ENCODE results near the gene CTSK.
"Not testable (repeated sequence)": the region's sequence is repeated elsewhere in the genome, so short reads cannot be mapped to it uniquely, and the experiment has no call there.

The CTSK gene

GRCh38 chr1:150805899-150806298, 2.2 kb downstream of the CTSK start:
- DNase-seq (ENCODE audit: low read depth): no peak

GRCh38 chr1:150804671-150805070, 3.4 kb downstream of the CTSK start:
- DNase-seq (ENCODE audit: low read depth): no peak

- DNase-seq (ENCODE audit: low read depth): no peak
Observed at GRCh38 chr1:150799089-150799488, 9.0 kb downstream of the CTSK start.

- DNase-seq (ENCODE audit: low read depth): no peak
Observed at GRCh38 chr1:150798525-150798924, 9.5 kb downstream of the CTSK start.

- DNase-seq (ENCODE audit: low read depth): no peak
Observed at GRCh38 chr1:150796374-150796773, 11.7 kb downstream of the CTSK start.

- not testable (repeated sequence) for DNase-seq (ENCODE audit: low read depth)
Observed at GRCh38 chr1:150793778-150794177, 14.3 kb downstream of the CTSK start.

GRCh38 chr1:150793221-150793620, 14.8 kb downstream of the CTSK start:
- DNase-seq (ENCODE audit: low read depth): no peak

- no peak for DNase-seq (ENCODE audit: low read depth)
Observed at GRCh38 chr1:150791585-150791984, 16.5 kb downstream of the CTSK start.

GRCh38 chr1:150789396-150789795, 18.7 kb downstream of the CTSK start:
- no peak for DNase-seq (ENCODE audit: low read depth)

- no peak for DNase-seq (ENCODE audit: low read depth)
Observed at GRCh38 chr1:150788946-150789345, 19.1 kb downstream of the CTSK start.

- DNase-seq (ENCODE audit: low read depth): no peak
Observed at GRCh38 chr1:150787455-150787854, 20.6 kb downstream of the CTSK start.

GRCh38 chr1:150780510-150780909, 27.6 kb downstream of the CTSK start:
- no peak for DNase-seq (ENCODE audit: low read depth)

GRCh38 chr1:150778409-150778808, 29.7 kb downstream of the CTSK start:
- DNase-seq (ENCODE audit: low read depth): no peak

GRCh38 chr1:150777544-150777943, 30.5 kb downstream of the CTSK start:
- DNase-seq (ENCODE audit: low read depth): no peak

- DNase-seq (ENCODE audit: low read depth): not testable (repeated sequence)
Observed at GRCh38 chr1:150775931-150776505, 32.0 kb downstream of the CTSK start.

GRCh38 chr1:150775276-150775675, 32.8 kb downstream of the CTSK start:
- no peak for DNase-seq (ENCODE audit: low read depth)

- DNase-seq (ENCODE audit: low read depth): no peak
Observed at GRCh38 chr1:150772326-150772725, 35.7 kb downstream of the CTSK start.

- not testable (repeated sequence) for DNase-seq (ENCODE audit: low read depth)
Observed at GRCh38 chr1:150767704-150768103, 40.4 kb downstream of the CTSK start.

GRCh38 chr1:150765977-150766301, 42.1 kb downstream of the CTSK start:
- not testable (repeated sequence) for DNase-seq (ENCODE audit: low read depth)

- DNase-seq (ENCODE audit: low read depth): no peak
Observed at GRCh38 chr1:150765296-150765976, 42.6 kb downstream of the CTSK start, which contains the start of gene CTSS. TSS of gene CTSS (minus strand) at chr1:150765778. CDS start at chr1:150764763, 1,015 bp downstream.

GRCh38 chr1:150764617-150765101, 43.4 kb downstream of the CTSK start:
- DNase-seq (ENCODE audit: low read depth): no peak

- DNase-seq (ENCODE audit: low read depth): no peak
Observed at GRCh38 chr1:150763018-150763417, 45.0 kb downstream of the CTSK start.

- no peak for DNase-seq (ENCODE audit: low read depth)
Observed at GRCh38 chr1:150762552-150762951, 45.5 kb downstream of the CTSK start.

GRCh38 chr1:150761801-150762200, 46.3 kb downstream of the CTSK start:
- DNase-seq (ENCODE audit: low read depth): no peak
